ENCODE data around the gene OR4C6.

Gene OR4C6

GRCh38 chr11:55707029-55707428 lies 45.0 kb downstream of the OR4C6 start:
- no peak overlapping the region for H3K4me3 ChIP-seq (ENCODE audit: low read depth, low read length)
- no peak for DNase-seq
- no peaks in the 10 kb centered on the region for H3K36me3 ChIP-seq
- no peaks in the 10 kb centered on the region for H3K27me3 ChIP-seq (ENCODE audit: insufficient read depth, low read depth, severe bottlenecking)
- TF ChIP-seq CTCF (IDR thresholded peaks at IDR 0.05; ENCODE audit: low read depth, low read length) = peak; percentile 15; the same call in 1 of the 2 replicates
- H3K9me3 ChIP-seq (ENCODE audit: severe bottlenecking) = no peaks in the 10 kb centered on the region
- H3K27ac ChIP-seq = no peak overlapping the region

- H3K27ac ChIP-seq = no peak overlapping the region
- DNase-seq = peak; percentile 21
- no peaks in the 10 kb centered on the region for H3K9me3 ChIP-seq (ENCODE audit: severe bottlenecking)
- no peak overlapping the region for H3K4me3 ChIP-seq (ENCODE audit: low read depth, low read length)
- H3K27me3 ChIP-seq (ENCODE audit: insufficient read depth, low read depth, severe bottlenecking) = peaks cover 9% of the 10 kb centered on the region
- TF ChIP-seq CTCF (IDR thresholded peaks at IDR 0.05; ENCODE audit: low read depth, low read length) = peak; percentile 63
- no peaks in the 10 kb centered on the region for H3K36me3 ChIP-seq
Measured at GRCh38 chr11:55714982-55715888, 53.2 kb downstream of the OR4C6 start.
